ENCODE data around the gene FSTL4.

The FSTL4 gene

GRCh38 chr5:133637206-133637605 is 24.9 kb upstream of the FSTL4 start:
- TF ChIP-seq, protein P1, sequence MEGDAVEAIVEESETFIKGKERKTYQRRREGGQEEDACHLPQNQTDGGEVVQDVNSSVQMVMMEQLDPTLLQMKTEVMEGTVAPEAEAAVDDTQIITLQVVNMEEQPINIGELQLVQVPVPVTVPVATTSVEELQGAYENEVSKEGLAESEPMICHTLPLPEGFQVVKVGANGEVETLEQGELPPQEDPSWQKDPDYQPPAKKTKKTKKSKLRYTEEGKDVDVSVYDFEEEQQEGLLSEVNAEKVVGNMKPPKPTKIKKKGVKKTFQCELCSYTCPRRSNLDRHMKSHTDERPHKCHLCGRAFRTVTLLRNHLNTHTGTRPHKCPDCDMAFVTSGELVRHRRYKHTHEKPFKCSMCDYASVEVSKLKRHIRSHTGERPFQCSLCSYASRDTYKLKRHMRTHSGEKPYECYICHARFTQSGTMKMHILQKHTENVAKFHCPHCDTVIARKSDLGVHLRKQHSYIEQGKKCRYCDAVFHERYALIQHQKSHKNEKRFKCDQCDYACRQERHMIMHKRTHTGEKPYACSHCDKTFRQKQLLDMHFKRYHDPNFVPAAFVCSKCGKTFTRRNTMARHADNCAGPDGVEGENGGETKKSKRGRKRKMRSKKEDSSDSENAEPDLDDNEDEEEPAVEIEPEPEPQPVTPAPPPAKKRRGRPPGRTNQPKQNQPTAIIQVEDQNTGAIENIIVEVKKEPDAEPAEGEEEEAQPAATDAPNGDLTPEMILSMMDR (IDR thresholded peaks at IDR 0.05; ENCODE audit: low read length, missing control alignments): no peak
- no peak for DNase-seq (ENCODE audit: low read depth)
- H3K4me3 ChIP-seq (replicated peaks; ENCODE audit: low read depth, low read length): no peak overlapping the region

DNA sequence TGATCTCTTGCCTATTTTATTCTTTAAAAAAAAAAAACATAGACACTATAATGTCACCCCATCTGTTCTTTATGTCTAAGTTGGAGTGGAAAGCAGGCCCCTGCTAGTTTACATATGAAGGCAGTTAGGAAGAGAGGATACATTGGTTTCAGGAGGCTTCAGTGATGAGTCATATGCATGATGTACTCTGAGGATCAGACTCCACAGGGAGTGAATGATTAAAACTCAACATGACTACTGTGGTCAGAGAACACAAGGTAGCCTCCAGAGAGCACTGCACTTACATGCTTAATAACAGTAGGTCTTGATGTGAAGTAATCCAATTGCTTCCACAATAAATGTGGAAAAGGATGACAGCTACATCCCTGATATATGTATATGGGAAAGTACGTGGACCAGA is 22.7 kb upstream of the FSTL4 start:
- TF ChIP-seq, protein P1 (IDR thresholded peaks at IDR 0.05; ENCODE audit: low read length, missing control alignments): no peak
- no peak overlapping the region for H3K4me3 ChIP-seq (replicated peaks; ENCODE audit: low read depth, low read length)
- no peak for DNase-seq (ENCODE audit: low read depth)

- TF ChIP-seq, protein P1 (IDR thresholded peaks at IDR 0.05; ENCODE audit: low read length, missing control alignments): no peak
- no peak overlapping the region for H3K4me3 ChIP-seq (replicated peaks; ENCODE audit: low read depth, low read length)
- DNase-seq (ENCODE audit: low read depth): no peak
Measured at GRCh38 chr5:133627180-133627579, 14.8 kb upstream of the FSTL4 start.

DNA sequence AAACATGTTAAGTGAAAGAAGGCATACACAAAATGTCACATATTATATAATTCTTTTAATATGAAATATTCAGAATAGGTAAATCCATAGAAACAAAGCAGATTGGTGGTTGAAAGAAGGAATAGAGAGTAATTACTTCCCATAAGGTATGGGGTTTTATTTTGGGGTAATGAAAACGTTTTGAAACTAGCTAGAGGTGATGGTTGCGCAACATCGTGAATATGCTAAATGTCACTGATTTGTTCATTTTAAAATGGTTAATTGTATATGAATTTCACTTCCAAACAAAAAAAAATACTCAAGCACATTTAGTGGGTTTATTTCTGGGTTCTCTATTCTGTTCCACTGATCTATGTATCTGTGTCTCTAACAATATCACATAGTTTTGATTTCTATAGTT is 12.0 kb upstream of the FSTL4 start:
- TF ChIP-seq, protein P1 (IDR thresholded peaks at IDR 0.05; ENCODE audit: low read length, missing control alignments): no peak
- H3K4me3 ChIP-seq (replicated peaks; ENCODE audit: low read depth, low read length): no peak overlapping the region
- DNase-seq (ENCODE audit: low read depth): no peak

DNA sequence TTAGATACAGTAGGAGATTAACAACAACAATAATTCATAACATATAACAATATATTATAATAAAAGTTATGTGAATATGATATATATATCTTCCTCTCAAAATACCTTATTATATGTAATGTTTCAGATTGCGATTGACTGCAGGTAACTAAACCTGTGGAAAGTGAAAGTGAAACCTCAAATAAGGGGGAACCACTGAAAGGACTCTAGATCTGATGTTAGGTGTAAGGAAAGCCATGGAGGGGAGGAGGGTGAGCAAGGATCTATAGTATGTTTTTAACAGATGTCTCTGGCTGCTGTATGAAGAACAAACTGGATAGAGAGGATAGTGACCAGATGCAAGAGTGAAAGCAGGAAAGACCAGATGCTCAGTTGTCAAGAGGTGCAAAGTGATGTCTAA is 5.8 kb upstream of the FSTL4 start:
- DNase-seq (ENCODE audit: low read depth): no peak
- H3K4me3 ChIP-seq (replicated peaks; ENCODE audit: low read depth, low read length): no peak overlapping the region
- TF ChIP-seq, protein P1 (IDR thresholded peaks at IDR 0.05; ENCODE audit: low read length, missing control alignments): no peak

GRCh38 chr5:133613743-133614142 is 1.4 kb upstream of the FSTL4 start:
- H3K4me3 ChIP-seq (replicated peaks; ENCODE audit: low read depth, low read length): no peak overlapping the region
- TF ChIP-seq, protein P1 (IDR thresholded peaks at IDR 0.05; ENCODE audit: low read length, missing control alignments): no peak
- DNase-seq (ENCODE audit: low read depth): no peak

DNA sequence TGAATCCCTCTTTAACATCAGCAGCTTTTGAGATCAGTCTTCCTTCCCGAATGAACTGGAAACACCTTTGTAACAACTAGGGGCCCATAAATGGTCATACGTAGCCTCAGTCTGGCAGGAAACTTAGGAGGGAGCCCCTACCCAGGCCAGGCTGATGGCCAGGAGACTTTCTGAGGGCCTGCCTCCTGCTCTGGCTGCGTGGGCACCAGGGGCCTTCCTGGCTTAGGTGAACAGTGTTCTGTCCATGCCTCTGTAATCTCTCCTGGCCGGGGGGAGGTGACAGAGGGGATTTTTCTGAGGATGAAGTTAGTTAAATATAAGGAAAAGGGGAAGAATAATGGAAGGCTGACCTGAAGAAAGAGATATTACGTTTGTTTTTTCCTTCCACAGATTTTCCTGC is 843 bp upstream of the FSTL4 start:
- DNase-seq (ENCODE audit: low read depth): no peak
- H3K4me3 ChIP-seq (replicated peaks; ENCODE audit: low read depth, low read length): no peak overlapping the region
- TF ChIP-seq, protein P1 (IDR thresholded peaks at IDR 0.05; ENCODE audit: low read length, missing control alignments): no peak
